GM18519 (cell line): ENCODE results near the gene CNKSR3.
"Not testable (repeated sequence)": the region's sequence is repeated elsewhere in the genome, so short reads cannot be mapped to it uniquely, and the experiment has no call there.

Experiments used
- ATAC-seq: cut with Tn5 transposase; IDR thresholded peaks from one replicate; pipeline ENCODE4 v1.9.1; 2021; ENCODE audit warnings: mild to moderate bottlenecking, moderate library complexity; ENCODE audit not compliant: unreplicated experiment, low FRiP score

The CNKSR3 gene

DNA sequence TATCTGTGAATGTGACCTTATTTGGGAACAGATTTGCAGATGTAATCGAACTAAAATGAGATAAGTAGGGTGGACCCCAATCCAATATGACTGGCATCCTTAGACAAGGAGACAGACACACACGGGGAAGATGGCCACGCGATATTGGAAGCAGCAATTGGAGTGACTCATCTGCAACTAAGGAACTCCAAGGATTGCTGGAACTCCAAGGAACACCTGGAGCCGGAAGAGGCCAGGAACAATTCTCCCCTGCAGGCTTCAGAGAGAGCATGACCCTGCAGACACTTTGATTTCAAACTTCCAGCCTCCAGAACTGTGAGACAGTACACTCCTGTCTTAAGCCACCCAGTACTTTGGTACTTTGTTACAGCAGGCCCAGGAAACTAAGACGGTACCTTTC, 19.5 kb upstream of the CNKSR3 start:
- no peak for ATAC-seq

GRCh38 chr6:154528310-154528915, 17.9 kb upstream of the CNKSR3 start:
- ATAC-seq = no peak

GRCh38 chr6:154526996-154527395, 16.5 kb upstream of the CNKSR3 start:
- no peak for ATAC-seq

GRCh38 chr6:154522576-154522975, 12.1 kb upstream of the CNKSR3 start:
- no peak for ATAC-seq

DNA sequence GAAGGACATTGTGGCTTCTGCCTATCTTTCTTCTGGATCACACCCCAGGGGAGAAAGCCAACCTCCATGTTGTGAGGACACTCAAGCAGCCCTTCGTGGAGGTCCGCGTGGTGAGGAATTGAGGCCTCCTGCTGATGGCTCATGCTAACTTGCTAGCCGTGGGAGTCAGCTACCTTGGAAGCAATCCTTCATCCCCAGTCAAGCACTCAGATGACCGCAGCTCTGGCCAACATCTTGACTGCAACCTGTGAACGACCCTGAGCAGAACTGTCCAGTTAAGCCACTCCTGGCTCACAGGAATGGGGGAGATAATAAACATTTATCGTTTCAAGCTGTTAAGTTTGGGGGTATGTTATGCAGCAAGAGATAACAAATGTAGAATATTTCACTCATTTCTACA, 10.9 kb upstream of the CNKSR3 start:
- no peak for ATAC-seq

- ATAC-seq = no peak
Observed at GRCh38 chr6:154520280-154520679, 9.8 kb upstream of the CNKSR3 start.

DNA sequence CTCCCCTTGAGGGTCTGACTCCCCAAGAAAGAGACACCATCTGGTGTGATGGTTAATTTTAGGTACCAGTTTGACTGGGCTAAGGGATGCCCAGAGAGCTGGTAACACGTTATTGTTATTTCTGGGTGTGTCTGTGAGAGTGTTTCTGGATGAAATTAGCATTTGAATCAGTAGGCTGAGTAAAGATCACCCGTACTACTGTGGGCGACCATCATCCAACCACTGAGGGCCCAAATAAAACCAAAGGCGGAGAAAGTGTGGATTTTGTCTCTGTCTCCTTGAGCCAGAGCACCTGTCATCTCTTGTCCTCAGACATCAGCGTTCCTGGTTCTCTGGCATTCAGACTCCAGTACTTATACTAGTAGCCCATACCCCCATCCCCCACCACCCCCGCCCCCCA, 7.9 kb upstream of the CNKSR3 start:
- ATAC-seq = no peak

DNA sequence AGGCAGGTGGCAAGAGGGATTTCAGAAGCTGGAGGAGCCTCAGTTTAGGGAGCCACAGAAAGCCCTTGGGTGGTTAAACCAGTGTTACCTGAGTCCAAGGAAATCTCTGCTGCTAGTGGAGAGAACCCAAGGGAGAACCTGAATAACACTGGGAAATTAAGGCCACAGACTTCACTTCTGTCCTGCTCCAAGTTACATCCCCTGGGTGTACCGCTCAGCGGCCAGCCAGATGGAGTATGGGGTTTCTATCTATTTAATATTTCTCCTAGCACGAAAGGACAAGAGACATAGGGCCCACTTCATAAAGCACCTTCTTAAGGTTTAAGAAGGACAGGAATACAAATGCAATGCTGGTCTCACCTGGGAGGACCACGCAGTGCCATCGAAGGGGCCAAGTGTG, 5.8 kb upstream of the CNKSR3 start:
- no peak for ATAC-seq

- no peak for ATAC-seq
Observed at GRCh38 chr6:154515826-154516225, 5.3 kb upstream of the CNKSR3 start.

DNA sequence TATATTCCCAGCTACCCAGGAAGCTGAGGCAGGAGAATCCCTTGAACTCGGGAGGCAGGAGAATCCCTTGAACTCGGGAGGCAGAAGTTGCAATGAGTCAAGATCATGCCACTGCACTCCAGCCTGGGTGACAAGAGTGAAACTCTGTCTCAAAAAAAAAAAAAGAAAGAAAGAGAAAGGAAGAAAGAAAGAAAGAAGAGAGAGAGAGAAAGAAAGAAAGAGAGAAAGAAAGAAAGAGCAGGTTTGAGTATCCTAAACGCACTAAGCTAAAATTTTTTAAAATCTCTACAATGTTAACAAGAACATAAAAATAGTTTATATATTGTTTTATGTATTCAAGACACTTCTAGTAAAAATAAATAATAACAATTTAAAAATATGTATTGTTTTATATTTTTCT, 4.6 kb upstream of the CNKSR3 start:
- ATAC-seq = not testable (repeated sequence)

DNA sequence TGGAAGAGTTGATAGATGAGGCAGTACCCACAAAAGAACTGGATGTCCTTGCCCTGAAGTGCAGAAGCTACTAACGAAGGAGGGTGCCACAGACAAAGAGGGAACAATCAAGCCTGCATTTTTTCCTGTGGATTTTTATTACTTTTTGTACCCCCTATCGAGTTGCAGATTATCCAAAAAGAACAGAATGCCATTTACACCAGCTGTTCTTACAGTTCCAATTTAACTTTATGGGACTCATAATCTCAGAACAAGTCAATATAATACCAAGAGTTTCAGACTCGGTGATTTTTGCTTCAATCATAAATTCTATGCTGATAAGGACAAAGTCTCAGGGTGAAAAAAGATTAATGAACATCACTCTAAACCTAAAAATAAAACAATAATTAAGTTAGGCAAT, 4.0 kb upstream of the CNKSR3 start:
- no peak for ATAC-seq

DNA sequence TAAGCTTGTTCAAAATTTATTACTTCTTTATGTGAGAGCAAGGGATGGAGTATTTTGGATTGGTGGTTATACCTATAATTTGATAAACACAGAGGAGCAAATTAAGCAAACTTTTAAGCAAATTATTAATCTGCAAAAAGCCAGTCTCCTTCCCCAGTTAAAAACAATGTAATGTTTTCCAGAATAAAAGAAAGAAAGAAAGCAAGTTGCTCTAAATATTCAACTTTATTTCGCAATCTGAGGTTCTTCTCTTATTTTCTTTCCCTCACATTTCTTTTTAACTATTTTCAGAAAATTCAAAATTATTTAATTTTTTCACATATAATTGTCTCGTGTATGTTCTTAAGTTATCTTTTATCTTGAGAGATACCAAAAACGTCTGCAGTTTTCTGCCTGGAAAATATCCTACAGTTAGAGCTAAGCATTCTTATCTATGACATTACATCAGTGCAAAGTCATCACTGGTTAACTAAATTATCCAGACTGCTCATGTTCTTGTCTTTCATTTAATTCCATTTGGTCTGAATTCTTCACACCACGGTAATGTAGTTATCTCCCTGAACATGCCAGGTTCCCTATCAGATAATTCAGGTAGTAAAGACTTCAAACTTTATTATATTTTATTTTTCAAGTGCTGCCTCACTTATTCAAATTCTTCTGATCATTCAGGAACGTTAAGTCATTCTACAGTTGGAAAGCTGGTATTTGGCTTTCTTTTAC, 3.3 kb upstream of the CNKSR3 start:
- ATAC-seq = no peak

DNA sequence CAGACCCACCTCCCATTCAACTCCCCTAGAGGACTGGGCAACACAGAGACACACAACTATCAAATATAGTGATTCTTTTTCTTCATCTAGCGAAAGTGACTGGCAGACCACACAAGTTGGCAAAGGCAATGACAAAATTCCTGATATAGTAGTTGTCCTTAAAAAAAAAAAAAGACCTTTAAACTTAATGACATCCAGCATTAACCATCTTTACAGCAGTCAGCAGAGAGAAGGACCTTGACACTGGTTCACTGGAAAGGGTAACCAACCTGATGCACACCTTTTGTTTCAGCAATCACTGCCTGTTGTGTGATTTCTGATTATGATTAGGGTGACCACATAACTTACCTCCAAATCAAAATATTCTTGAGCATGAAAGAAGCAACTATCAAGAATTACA, 1.7 kb upstream of the CNKSR3 start:
- ATAC-seq = no peak

DNA sequence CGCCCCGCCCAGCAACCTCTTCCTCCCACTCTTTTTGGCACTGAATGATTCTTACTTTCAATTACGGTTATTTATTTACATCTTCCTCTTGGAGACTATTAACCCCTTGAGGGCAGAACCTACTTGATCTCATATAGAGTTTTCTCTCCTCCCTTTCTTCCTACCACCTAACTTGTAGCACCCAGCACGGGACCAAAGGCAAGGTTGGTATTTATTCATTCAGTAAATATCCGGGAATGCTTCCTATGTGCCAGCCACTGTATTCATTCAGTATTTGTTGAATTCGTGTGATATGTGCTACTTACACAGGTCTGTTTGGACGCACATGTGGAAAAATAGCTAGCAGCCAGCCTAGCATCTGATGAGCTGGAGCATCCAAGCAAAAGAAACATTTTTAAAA, 1.3 kb upstream of the CNKSR3 start:
- ATAC-seq = no peak

GRCh38 chr6:154509421-154510143, 903 bp downstream of the CNKSR3 start:
- no peak for ATAC-seq

DNA sequence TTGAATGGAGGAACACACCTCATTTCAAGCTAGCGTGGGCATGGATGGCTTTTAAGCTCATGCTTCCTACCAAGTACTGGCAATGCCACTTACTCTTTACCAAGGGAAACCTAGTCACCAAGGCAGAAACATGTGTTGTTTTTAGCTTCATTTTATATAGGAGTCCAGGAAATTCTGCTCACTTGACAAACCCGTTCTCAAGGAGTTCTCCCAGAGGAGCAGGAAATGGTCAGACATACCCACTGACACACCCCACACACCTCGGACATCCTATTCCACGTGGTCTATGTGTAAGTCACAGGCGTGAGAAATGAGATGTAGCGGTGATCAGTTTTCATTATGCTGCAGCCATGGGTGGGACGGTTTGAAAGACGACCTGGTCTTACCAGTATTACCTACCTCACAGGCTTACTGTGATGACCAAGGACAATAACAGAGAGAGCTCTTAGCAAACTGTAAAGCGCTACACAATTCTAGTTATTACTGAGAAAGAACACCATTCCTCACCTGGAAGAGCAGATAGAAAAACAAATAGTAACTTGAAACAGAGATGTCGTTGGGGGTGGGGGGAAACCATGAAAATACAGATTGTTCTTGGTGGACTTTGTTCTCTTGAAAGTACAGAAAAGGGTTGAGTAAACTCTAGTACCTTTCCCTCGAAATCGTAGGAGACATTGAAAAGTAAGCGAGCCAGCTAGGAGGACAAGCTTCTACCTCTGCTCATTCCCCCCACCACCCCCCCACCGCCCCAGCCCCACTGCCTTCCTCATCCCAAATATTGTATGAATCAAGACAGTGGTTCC, 1.7 kb downstream of the CNKSR3 start:
- ATAC-seq = no peak

DNA sequence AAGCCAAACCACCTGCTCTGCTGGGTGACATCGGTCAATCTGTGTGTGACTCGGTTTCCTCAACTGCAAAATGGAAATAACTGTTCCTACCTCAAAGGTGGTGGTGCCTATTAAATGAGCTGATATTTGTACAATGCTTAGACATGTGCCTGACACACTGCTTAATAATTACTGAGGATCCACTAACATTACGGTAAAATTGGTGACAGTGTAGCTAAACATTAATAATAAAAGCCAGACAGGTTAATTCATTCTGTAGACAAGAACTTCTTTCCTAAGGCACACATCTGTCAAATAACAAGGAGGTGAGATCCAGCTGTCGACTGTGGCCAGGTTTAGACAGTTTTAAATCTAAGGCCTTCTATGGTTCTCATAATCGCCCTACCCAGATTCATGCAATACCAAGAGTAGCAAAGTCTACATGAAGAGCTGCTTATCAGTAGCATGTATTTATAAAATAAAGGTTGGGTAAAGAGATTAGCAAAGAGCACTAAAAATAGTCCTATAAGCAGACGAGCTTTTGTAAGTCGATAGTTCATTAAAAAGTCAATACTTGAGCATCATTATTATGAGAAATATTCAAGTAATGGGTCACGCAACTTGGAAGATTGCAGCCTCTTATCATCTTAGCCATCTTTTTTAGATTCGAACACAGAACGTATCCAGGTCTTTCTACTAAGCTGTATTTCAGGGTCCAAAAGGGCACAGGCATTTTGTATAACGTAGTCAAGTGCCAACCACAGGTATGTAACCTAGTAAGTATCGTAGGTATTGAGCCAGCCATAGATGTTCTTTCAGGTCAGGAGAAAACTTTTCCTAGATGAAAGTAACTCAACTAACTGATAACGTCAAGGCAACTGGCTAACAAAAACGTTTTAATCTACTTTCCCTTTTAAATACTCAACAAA, 3.2 kb downstream of the CNKSR3 start:
- no peak for ATAC-seq

DNA sequence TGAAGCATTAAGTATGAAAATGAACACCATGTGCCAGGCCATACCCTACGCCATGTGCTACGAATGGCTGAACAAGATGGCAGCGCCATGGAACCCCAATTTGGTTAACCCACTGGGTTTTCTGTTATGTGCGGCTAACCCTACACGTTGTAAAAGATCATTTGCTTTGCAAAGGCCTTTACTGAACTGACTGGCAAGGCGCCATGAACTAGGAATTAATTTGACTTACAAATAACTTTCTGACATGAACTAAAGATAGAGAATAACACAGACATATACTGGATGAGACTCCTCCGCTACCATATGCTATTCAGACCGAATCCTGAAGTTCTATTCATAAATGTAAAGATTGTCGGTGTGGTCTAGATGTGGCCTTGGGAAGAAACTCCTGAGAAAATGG, 3.9 kb downstream of the CNKSR3 start:
- no peak for ATAC-seq

DNA sequence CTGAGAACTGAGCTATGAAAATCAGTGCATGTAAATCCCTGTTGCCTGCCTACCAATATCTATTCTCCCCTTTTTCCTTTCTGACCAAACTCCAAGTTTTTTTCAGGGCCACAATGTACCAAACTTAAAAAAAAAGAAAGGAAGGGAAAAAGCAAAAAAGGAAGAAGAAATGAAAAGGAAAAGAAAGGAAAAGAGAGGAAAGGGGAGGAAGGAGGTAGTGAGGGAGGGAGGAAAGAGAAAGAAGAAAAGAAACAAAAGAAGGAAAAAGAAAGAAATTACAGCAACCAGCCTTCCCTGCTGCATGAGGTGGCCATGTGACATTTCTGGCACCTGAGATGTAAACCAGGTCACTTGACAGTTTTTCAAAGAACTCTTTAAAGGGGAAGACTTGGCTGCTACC, 4.4 kb downstream of the CNKSR3 start:
- no peak for ATAC-seq

DNA sequence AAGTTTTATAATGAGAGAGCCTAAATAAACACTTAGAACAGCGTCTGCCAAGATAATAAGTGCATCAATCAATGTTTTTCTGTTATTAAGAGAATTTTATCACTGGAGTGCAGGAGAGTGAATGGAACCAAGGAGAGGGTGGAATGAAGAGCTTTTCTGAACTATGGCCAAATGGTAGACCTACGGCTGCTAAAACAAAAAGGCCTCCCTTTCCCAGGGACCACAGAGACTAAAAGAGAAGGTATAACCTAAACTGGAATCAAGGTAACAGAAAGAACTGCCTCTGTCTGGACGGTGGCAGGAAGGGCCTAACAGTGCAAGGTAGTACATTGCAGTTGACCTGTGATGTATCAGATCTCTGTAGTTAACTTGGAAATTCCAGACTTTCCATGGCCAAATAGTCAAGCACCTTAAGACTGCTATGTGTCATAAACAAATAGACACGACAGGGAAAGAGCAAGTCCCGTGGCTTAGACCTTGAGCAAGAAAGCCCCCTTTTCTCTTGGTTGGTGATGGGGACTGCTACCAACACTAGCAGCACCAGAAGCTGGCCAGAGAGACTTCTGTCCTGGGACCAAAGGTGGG, 5.5 kb downstream of the CNKSR3 start:
- ATAC-seq = no peak
